ENCODE measurements around the gene TTN. TPM values are rescaled to one million over a fixed set of nuclear protein-coding genes. Genes with fewer than 3 reads are reported as not detected.
A peak's percentile ranks its signal among the peaks of the same experiment; 100 is the strongest.

TTN gene
- total RNA-seq, 1 donor from 2014 or later, result not detected

DNA sequence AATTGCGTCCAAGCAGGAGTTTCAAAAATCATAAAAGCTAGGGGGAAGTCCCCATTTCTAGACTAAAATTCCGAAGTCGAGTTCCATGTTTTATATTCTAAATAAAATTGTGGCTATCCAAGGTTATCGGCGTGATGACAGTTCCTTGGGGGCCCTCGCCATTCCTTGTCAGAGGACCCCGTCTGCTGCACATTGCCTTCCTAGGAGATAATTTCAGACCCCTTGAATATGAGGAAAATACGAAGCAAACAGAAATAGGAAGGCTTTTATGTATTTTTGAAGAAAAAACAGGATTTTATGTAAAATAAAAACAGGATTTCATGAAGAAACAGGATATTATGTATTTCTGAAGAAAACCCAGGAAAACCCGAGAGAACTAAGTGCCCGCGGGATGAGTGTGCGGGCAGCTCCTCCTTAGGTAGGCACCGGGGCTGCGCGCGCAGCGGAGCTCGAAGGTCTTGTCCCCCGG lies 327.4 kb downstream of the TTN start:
- peak overlapping the region; percentile 99 for H3K27ac Mint-ChIP-seq (ENCODE audit: unreplicated experiment)
- TF ChIP-seq CTCF (IDR thresholded peaks at IDR 0.05), result no peak
- H3K27me3 Mint-ChIP-seq (ENCODE audit: low read depth), result no peaks in the 10 kb centered on the region
- H3K4me1 Mint-ChIP-seq (ENCODE audit: low read depth), result peaks cover 61% of the 10 kb centered on the region
- no peaks in the 10 kb centered on the region for H3K9me3 Mint-ChIP-seq (ENCODE audit: low read depth)
- no peaks in the 10 kb centered on the region for H3K36me3 Mint-ChIP-seq (ENCODE audit: low read depth)
- no peak for DNase-seq (ENCODE audit: low spot score)
- peak overlapping the region; percentile 97 for H3K4me3 Mint-ChIP-seq (ENCODE audit: unreplicated experiment)

DNA sequence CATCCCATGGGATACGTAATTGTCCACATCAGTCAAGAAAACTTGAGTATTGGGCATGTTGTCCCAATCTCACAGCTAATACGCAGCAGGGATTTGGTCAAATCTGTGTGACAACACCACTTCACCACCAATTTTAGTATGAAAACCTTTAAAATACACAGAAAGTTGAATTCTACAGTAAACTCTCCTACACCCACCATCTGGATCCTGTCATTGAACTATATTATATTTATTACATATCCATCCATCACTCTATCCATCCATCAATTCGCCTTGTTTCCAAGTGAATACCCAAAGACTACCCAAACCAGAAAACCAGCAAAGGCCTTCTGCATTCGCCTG lies 328.0 kb downstream of the TTN start:
- no peaks in the 10 kb centered on the region for H3K36me3 Mint-ChIP-seq (ENCODE audit: low read depth)
- DNase-seq (ENCODE audit: low spot score), result no peak
- peak overlapping the region; percentile 99 for H3K27ac Mint-ChIP-seq (ENCODE audit: unreplicated experiment)
- no peaks in the 10 kb centered on the region for H3K27me3 Mint-ChIP-seq (ENCODE audit: low read depth)
- no peaks in the 10 kb centered on the region for H3K9me3 Mint-ChIP-seq (ENCODE audit: low read depth)
- peaks cover 57% of the 10 kb centered on the region for H3K4me1 Mint-ChIP-seq (ENCODE audit: low read depth)
- TF ChIP-seq CTCF (IDR thresholded peaks at IDR 0.05), result peak; percentile 38
- peak overlapping the region; percentile 97 for H3K4me3 Mint-ChIP-seq (ENCODE audit: unreplicated experiment)

- DNase-seq (ENCODE audit: low spot score), result no peak
- TF ChIP-seq CTCF (IDR thresholded peaks at IDR 0.05), result peak; percentile 81
- Mint-ChIP-seq H3K27me3 (ENCODE audit: low read depth) (no peaks in the 10 kb centered on the region), H3K4me1 (ENCODE audit: low read depth) (peaks cover 57% of the 10 kb centered on the region), H3K4me3 (ENCODE audit: unreplicated experiment) (peak within 1 kb of the TSS; percentile 97), H3K36me3 (ENCODE audit: low read depth) (no peaks in the 10 kb centered on the region), H3K9me3 (ENCODE audit: low read depth) (no peaks in the 10 kb centered on the region), H3K27ac (ENCODE audit: unreplicated experiment) (peak within 1 kb of the TSS; percentile 99)
These were observed 328.6 kb downstream of the TTN start, which contains the start of gene FKBP7 for GRCh38 chr2:178478439-178479274. Gene FKBP7 (minus strand): TSS chr2:178478600. CDS start chr2:178478499, 101 bp downstream.

- TF ChIP-seq CTCF (IDR thresholded peaks at IDR 0.05), result no peak
- DNase-seq (ENCODE audit: low spot score), result no peak
- peaks cover 60% of the 10 kb centered on the region for H3K4me1 Mint-ChIP-seq (ENCODE audit: low read depth)
- H3K4me3 Mint-ChIP-seq (ENCODE audit: unreplicated experiment), result peak overlapping the region; percentile 97
- no peaks in the 10 kb centered on the region for H3K36me3 Mint-ChIP-seq (ENCODE audit: low read depth)
- H3K9me3 Mint-ChIP-seq (ENCODE audit: low read depth), result no peaks in the 10 kb centered on the region
- H3K27ac Mint-ChIP-seq (ENCODE audit: unreplicated experiment), result peak overlapping the region; percentile 99
- H3K27me3 Mint-ChIP-seq (ENCODE audit: low read depth), result no peaks in the 10 kb centered on the region
These were observed 329.1 kb downstream of the TTN start for GRCh38 chr2:178478130-178478438.

DNA sequence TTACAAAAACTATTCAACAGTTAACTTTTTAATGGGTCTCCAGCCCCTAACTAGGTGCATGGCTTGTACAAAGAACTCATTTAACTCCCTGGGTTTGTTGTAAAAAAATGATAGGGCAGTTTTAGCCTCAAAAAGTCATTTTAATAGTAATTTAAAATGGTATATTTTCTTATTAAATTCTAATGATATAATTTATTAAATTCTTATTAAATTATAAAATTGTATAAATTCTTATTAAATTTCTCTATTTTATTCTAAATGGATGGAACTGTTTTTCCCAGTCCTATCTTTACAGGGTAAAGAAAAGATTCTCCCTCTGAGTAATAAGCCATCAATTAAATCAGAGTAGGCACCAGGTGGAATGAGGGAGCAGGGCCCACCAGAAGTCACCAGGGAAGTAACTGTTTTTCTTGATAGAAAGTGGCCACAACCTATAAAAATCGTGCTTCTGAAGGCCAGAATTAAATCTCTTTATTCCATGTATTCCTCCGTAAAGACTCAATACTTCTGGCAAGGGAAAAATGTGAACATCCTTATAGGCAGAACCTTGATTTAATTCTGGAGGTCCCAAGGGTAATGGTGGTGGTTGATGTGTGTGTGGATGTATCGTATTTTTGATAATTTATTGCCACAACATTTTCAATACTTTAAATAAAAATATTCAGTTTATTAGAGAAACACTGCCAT lies 329.6 kb downstream of the TTN start:
- Mint-ChIP-seq H3K4me1 (ENCODE audit: low read depth) (peaks cover 56% of the 10 kb centered on the region), H3K27ac (ENCODE audit: unreplicated experiment) (peak overlapping the region; percentile 99), H3K36me3 (ENCODE audit: low read depth) (no peaks in the 10 kb centered on the region), H3K4me3 (ENCODE audit: unreplicated experiment) (peak overlapping the region; percentile 97), H3K27me3 (ENCODE audit: low read depth) (no peaks in the 10 kb centered on the region), H3K9me3 (ENCODE audit: low read depth) (no peaks in the 10 kb centered on the region)
- no peak for TF ChIP-seq CTCF (IDR thresholded peaks at IDR 0.05)
- no peak for DNase-seq (ENCODE audit: low spot score)

Measured in chondrocyte (in vitro differentiated cells).